OCI-LY1 (cell line): ENCODE results near the gene GTPBP1.

ENCODE experiments used
- H2AFZ ChIP-seq: fragments of 200-600 bp; sonication (generic), shearing (Covaris generic); 2 replicates; pipeline ENCODE4 v1.6.0; 2014; ENCODE audit warnings: antibody characterized with exemption, mild to moderate bottlenecking, low read length
- H3F3A ChIP-seq: fragments of 200-600 bp; sonication (generic), shearing (Covaris generic); 2 replicates; pipeline ENCODE4 v1.6.0; 2014; ENCODE audit warnings: mild to moderate bottlenecking, antibody characterized with exemption, low read length, moderate library complexity; ENCODE audit not compliant: insufficient read depth
- H3K27ac ChIP-seq: fragments of 200-600 bp; sonication (generic); 2 replicates; pipeline ENCODE4 v1.5.1; 2014; ENCODE audit warnings: low read length, mixed run types, mild to moderate bottlenecking, low read depth; ENCODE audit not compliant: poor library complexity, severe bottlenecking
- H3K27me3 ChIP-seq: fragments of 200-600 bp; sonication (generic); 2 replicates; pipeline ENCODE4 v1.6.0; 2014; ENCODE audit warnings: antibody characterized with exemption, mild to moderate bottlenecking, low read length, moderate library complexity; ENCODE audit not compliant: insufficient read depth
- H3K36me3 ChIP-seq: fragments of 200-600 bp; sonication (generic); 2 replicates; pipeline ENCODE4 v1.6.1; 2014; ENCODE audit warnings: mild to moderate bottlenecking, antibody characterized with exemption, low read length, moderate library complexity, mixed read lengths; ENCODE audit not compliant: insufficient read depth
- H3K4me1 ChIP-seq: fragments of 200-600 bp; sonication (generic); 2 replicates; pipeline ENCODE4 v1.5.1; 2014; ENCODE audit warnings: mild to moderate bottlenecking, low read length, moderate library complexity; ENCODE audit not compliant: insufficient read depth, severe bottlenecking
- H3K4me2 ChIP-seq: fragments of 200-600 bp; sonication (generic), shearing (Covaris generic); 2 replicates; pipeline ENCODE4 v1.6.1; 2014; ENCODE audit warnings: low read length
- H3K4me3 ChIP-seq: fragments of 200-600 bp; sonication (generic); 2 replicates; pipeline ENCODE4 v1.5.1; 2014; ENCODE audit warnings: low read length, low read depth, mild to moderate bottlenecking, mixed read lengths; ENCODE audit not compliant: poor library complexity, severe bottlenecking
- H3K79me2 ChIP-seq: fragments of 200-600 bp; shearing (Covaris generic); 2 replicates; pipeline ENCODE4 v1.6.1; 2016; ENCODE audit warnings: mixed run types, low read length, mixed read lengths; ENCODE audit not compliant: insufficient read depth
- H3K9ac ChIP-seq: fragments of 200-600 bp; sonication (generic), shearing (Covaris generic); 2 replicates; pipeline ENCODE4 v1.6.1; 2014; ENCODE audit warnings: mild to moderate bottlenecking, low read length, mixed read lengths
- H3K9me2 ChIP-seq: fragments of 200-600 bp; sonication (generic), shearing (Covaris generic); 2 replicates; pipeline ENCODE4 v1.6.1; 2014; ENCODE audit warnings: low read depth, mild to moderate bottlenecking, low read length, mixed read lengths
- H3K9me3 ChIP-seq: fragments of 200-600 bp; shearing (Covaris generic); 2 replicates; pipeline ENCODE4 v1.6.1; 2014; ENCODE audit warnings: low read length, mixed read lengths
- H4K20me1 ChIP-seq: fragments of 200-600 bp; sonication (generic), shearing (Covaris generic); 2 replicates; pipeline ENCODE4 v1.6.0; 2016; ENCODE audit warnings: mild to moderate bottlenecking, low read length; ENCODE audit not compliant: insufficient read depth
- CTCF ChIP-seq: fragments of 200-600 bp; sonication (generic), shearing (Covaris generic); IDR thresholded peaks from 2 replicates; pipeline ENCODE4 v1.5.1; 2017; ENCODE audit warnings: mild to moderate bottlenecking, antibody characterized with exemption, low read length, moderate library complexity, mixed read lengths
- EZH2 ChIP-seq: fragments of 200-600 bp; sonication (generic), shearing (Covaris generic); IDR thresholded peaks from 2 replicates; pipeline ENCODE4 v1.8.0; 2017; ENCODE audit warnings: borderline replicate concordance, mixed run types, mild to moderate bottlenecking, antibody characterized with exemption, low read length, moderate library complexity, mixed read lengths

Gene GTPBP1

DNA sequence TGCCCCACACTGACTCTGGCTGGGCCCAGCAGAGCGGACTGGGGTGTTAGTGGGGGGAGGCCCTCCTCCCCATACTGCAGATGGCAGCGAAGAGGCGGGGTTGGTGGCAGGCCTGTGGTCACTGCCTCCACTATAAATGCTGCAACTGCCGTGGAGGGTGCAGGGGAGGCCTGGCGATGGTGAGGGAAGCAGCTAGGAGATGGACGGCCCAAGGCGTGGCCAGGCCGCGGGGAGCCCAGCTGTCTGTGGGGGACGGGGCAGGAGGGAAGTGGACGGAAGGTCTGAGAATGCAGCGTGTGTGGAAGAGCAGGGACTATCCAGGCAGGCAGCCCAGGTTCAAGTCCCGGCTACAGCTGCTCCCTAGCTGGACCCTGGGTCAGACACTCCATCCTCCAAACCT, 69.9 kb downstream of the GTPBP1 start:
- no peaks in the 10 kb centered on the region for H4K20me1 ChIP-seq
- no peaks in the 10 kb centered on the region for H3K9me2 ChIP-seq
- no peak overlapping the region for H3K4me2 ChIP-seq
- TF ChIP-seq EZH2 (no peak), CTCF (no peak)
- H3K27me3 ChIP-seq, result no peaks in the 10 kb centered on the region
- H2AFZ ChIP-seq, result no peak overlapping the region
- H3K9me3 ChIP-seq, result no peaks in the 10 kb centered on the region
- no peaks in the 10 kb centered on the region for H3K36me3 ChIP-seq
- no peak overlapping the region for H3K9ac ChIP-seq
- no peak overlapping the region for H3K27ac ChIP-seq
- H3K79me2 ChIP-seq, result no peaks in the 10 kb centered on the region
- no peaks in the 10 kb centered on the region for H3F3A ChIP-seq
- H3K4me3 ChIP-seq, result no peak overlapping the region
- H3K4me1 ChIP-seq, result no peaks in the 10 kb centered on the region

- Histone ChIP-seq H3K4me2 (no peak overlapping the region), H3K9me2 (no peaks in the 10 kb centered on the region), H2AFZ (no peak overlapping the region), H3K36me3 (no peaks in the 10 kb centered on the region), H4K20me1 (no peaks in the 10 kb centered on the region), H3K27me3 (no peaks in the 10 kb centered on the region), H3F3A (no peaks in the 10 kb centered on the region), H3K27ac (no peak overlapping the region), H3K4me1 (no peaks in the 10 kb centered on the region), H3K79me2 (no peaks in the 10 kb centered on the region), H3K9ac (no peak overlapping the region), H3K4me3 (no peak overlapping the region), H3K9me3 (no peaks in the 10 kb centered on the region)
- no peak for TF ChIP-seq CTCF
- TF ChIP-seq EZH2, result no peak
These were observed 70.3 kb downstream of the GTPBP1 start for GRCh38 chr22:38776086-38776485.

- no peaks in the 10 kb centered on the region for H3K4me1 ChIP-seq
- no peaks in the 10 kb centered on the region for H3K9me2 ChIP-seq
- H3K9me3 ChIP-seq, result no peaks in the 10 kb centered on the region
- no peak overlapping the region for H3K4me3 ChIP-seq
- no peaks in the 10 kb centered on the region for H3K79me2 ChIP-seq
- no peaks in the 10 kb centered on the region for H4K20me1 ChIP-seq
- no peak for TF ChIP-seq CTCF
- TF ChIP-seq EZH2, result no peak
- no peak overlapping the region for H3K4me2 ChIP-seq
- H3K36me3 ChIP-seq, result no peaks in the 10 kb centered on the region
- H3F3A ChIP-seq, result no peaks in the 10 kb centered on the region
- H3K9ac ChIP-seq, result no peak overlapping the region
- H3K27me3 ChIP-seq, result no peaks in the 10 kb centered on the region
- H3K27ac ChIP-seq, result no peak overlapping the region
- H2AFZ ChIP-seq, result no peak overlapping the region
These were observed 71.4 kb downstream of the GTPBP1 start for GRCh38 chr22:38777087-38777671.
